A549 treated with dexamethasone at 1 μM for 4 hours (cell line): ENCODE data around the gene THADA. TPM values are rescaled to one million over a fixed set of nuclear protein-coding genes. Genes with fewer than 3 reads are reported as not detected.

Source experiments
- total RNA-seq: library from RNA; stranded (reverse); fragments of 200-300 nt; extraction: Qiagen RNA extraction; gene quantifications from 5 replicates; pipeline ENCODE4 v1.2.3, GENCODE V29; 2022

Gene THADA, protein sequence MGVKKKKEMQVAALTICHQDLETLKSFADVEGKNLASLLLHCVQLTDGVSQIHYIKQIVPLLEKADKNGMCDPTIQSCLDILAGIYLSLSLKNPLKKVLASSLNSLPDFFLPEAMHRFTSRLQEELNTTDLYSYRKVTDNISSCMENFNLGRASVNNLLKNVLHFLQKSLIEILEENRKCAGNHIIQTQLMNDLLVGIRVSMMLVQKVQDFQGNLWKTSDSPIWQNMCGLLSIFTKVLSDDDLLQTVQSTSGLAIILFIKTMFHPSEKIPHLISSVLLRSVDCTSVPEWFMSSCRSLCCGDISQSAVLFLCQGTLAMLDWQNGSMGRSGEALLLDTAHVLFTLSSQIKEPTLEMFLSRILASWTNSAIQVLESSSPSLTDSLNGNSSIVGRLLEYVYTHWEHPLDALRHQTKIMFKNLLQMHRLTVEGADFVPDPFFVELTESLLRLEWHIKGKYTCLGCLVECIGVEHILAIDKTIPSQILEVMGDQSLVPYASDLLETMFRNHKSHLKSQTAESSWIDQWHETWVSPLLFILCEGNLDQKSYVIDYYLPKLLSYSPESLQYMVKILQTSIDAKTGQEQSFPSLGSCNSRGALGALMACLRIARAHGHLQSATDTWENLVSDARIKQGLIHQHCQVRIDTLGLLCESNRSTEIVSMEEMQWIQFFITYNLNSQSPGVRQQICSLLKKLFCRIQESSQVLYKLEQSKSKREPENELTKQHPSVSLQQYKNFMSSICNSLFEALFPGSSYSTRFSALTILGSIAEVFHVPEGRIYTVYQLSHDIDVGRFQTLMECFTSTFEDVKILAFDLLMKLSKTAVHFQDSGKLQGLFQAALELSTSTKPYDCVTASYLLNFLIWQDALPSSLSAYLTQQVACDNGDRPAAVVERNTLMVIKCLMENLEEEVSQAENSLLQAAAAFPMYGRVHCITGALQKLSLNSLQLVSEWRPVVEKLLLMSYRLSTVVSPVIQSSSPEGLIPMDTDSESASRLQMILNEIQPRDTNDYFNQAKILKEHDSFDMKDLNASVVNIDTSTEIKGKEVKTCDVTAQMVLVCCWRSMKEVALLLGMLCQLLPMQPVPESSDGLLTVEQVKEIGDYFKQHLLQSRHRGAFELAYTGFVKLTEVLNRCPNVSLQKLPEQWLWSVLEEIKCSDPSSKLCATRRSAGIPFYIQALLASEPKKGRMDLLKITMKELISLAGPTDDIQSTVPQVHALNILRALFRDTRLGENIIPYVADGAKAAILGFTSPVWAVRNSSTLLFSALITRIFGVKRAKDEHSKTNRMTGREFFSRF (N-terminal part only)
- 16.6 to 28.9 TPM (median 25.3 TPM) in 5 replicates for total RNA-seq

DNA sequence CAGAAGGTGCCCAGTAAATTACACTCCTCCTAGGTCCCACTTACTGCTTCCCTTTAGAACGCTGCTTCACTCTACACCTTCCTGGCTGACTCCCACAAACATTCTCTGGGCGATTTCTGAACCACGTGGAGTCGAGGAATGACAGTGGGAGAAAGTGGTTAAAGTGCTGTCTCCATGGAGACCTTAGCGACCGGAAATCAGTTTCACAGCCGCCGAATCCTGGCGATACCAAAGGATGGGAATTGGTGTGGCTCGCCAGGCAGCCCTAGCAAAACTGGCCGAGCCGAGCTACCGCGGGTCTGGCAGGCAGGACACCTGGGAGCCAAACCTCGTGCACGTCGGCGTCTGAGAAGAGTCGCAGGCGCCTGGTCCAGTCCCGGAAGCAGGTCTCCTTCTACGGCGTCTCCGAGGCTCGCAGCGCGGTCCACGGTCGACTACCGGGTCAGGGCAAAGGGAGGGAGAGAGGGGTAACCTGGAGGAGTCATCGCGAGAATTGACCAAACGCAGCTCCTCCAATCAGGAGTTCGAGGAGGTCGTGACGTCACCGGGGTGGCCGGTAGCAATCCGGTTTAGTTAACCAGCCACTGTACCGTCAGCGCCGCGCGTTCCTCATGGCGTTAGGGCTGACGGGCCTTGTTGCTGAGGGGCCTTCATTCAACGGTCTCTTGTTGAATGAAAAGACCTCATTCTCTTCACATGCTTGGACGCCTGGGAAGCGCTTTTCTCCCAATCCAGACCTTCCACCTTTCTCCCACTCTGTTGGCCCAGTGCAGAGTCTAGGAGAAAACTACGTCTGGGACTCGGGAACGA is at the start of gene THADA:
Gene THADA (minus strand): TSS at position 436 of the 810 bp plus-strand sequence. CDS start 3,646 bp downstream, outside the sequence.

DNA sequence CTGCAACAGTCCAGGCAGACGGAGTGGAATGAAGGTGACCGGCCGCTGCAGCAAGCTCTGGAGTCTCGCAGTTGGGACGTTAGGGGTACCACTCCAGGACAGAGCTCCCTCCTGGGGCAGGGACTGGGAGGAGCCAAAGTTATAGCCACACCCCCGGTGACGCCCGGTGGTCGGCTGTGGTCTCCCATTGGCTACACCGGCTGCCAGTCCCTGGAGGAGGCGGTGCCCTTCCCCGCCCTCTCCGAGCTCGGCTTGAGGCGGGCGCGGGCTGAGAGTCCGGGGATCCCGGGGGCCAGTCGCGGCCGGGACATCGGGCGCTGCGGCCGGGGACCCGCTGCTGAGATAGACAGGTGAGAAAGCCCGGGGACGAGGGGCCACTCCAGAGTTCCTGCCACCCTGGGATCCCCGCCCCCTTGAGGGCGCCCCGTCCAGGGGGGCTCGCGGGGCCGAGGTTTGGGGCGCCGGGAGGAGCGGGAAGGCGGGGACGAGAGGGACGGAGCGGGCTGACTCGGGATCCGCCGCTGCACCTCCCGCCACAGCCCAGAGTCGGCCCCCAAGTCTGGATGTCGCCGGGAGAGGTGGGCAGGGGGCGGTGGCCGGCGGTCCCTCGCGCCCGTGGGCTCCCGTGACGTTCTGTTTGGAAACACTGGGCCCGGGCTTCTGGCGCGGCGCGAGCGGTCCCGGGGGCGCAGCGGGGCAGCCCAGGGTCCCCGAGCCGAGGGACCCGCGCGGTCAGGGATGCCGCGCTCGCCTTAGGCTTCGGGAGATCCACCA is 41.4 kb upstream of the THADA start, which contains the start of gene PLEKHH2:
Gene PLEKHH2 (plus strand): TSS at position 231 of the 774 bp plus-strand sequence. CDS start 7,414 bp downstream, outside the sequence.

DNA sequence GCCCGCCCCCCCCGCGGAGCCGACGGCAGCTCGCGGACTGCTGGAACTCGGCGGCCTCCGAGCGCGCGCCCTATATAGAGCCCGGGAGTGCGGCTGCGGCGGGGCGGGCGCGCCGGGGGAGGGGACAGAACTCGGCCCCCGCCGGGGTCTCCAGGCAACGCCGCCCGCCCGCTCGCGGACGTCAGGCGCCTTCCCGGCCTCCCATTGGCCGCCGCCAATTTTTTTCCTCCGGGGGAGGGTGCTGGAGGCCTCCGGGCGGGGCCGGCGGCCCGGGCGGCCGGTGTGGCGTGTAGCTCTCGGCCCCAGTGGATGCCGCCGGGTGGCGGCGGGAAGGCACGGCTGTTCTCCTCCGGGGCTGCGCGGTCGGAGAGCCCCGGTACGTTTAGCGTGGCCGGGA is 369.3 kb downstream of the THADA start, which contains the start of gene ZFP36L2:
Gene ZFP36L2 (minus strand): TSS at position 49 of the 397 bp plus-strand sequence. CDS start 291 bp downstream, outside the sequence.

Other genes with a start within 250 kb of the THADA start
- gene PLEKHH2, start 41.2 kb upstream of the THADA start, total RNA-seq = 1.3 to 3.1 TPM (median 2.2 TPM) in 5 replicates
- 2.1 to 2.4 TPM (median 2.3 TPM) in 5 replicates for gene C1GALT1C1L, start 80.4 kb upstream of the THADA start, total RNA-seq
- 16.1 to 21.1 TPM (median 20.7 TPM) in 5 replicates for gene DYNC2LI1, start 178.0 kb upstream of the THADA start, total RNA-seq
- 0.03 TPM in 1 of 5 replicates, not detected in the others for gene ABCG5, start 242.8 kb upstream of the THADA start, total RNA-seq
- gene ABCG8, start 242.9 kb upstream of the THADA start, total RNA-seq = 0.04 TPM in 1 of 5 replicates, not detected in the others